HG02884 (cell line): Measurements from ENCODE around the gene OR7A5.
"Not testable (repeated sequence)": the region's sequence is repeated elsewhere in the genome, so short reads cannot be mapped to it uniquely, and the experiment has no call there.

Experiments used
- ATAC-seq: cut with Tn5 transposase; IDR thresholded peaks from one replicate; pipeline ENCODE4 v1.9.1; 2021; ENCODE audit warnings: mild to moderate bottlenecking, moderate library complexity; ENCODE audit not compliant: unreplicated experiment

OR7A5 gene

DNA sequence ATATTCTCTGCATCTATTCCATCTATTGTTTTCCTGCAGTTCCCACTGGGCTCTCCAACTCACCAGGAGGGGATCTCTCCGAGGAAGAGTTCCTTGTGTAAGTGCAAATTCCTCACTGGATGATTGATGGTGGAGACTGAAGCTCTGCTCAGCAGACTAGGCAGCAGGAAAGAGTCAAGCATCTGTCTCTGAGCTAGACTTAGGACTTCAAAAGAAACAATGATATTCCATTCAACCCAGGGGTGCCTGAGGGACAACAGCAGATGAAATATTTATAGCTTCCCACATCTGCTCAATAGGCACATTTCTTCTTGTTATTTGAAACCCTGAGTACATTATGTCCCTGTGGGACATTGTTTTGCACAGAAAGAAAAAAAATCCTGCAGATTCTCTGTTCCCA is at the start of gene OR7A5, which contains the start of gene OR7C1:
Gene OR7A5, minus strand, starts transcription at position 175 of the 400 bp plus-strand sequence. CDS start 6,944 bp downstream, outside the sequence.
Gene OR7C1, minus strand, starts transcription at position 175 of the 400 bp plus-strand sequence. CDS start 35,049 bp downstream, outside the sequence.
- no peak for ATAC-seq

DNA sequence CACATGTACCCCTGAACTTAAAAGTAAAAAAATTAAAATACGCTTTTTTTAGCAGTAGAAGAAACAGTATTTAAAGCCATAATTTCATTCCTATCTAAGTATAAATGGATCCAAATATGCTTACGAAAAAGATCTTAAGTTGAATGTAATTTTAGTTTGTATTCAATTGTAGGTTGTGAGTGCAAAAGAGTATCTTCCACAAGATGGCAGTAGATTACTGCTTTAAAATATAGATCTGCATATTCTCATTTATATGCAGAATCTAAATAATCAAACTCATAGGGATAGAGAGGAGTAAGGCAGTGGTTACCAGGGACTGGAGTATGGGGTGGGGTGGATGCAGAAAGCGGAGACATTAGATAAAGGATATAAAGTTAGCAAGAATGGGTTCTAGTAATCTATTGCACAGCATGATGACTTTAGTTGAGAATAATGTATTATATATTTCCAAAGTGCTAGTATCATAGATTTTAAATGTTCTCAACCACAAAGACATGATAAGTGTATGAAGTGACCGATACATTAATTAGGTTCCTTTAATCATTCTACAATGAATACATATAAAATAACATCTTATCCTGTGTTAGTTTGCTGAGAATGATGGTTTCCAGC is 36.7 kb upstream of the OR7A5 start:
- no peak for ATAC-seq

- ATAC-seq: no peak
These were observed 33.5 kb upstream of the OR7A5 start for GRCh38 chr19:14868497-14868896.

DNA sequence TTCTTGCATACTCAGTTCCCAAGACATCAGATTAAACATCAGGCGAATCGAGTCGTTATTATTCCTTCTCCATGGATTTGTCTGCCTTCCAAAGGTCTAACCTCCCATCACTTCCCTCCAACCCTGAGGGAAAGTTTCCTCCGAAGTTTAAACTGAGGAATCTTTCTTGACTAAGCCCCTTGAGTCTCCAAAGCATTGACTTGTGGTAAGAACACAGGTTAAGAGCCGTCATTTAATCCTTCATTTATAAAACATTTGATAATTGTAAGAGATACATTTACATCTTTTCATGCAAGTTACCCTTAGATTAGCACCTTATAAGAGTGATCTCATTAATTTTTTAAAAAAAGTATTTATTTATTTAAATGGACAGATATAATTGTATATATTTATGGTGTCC is 13.8 kb upstream of the OR7A5 start, which contains the start of gene OR7A10:
Gene OR7A10, minus strand, starts transcription at position 101 of the 400 bp plus-strand sequence. CDS start 7,045 bp downstream, outside the sequence.
- ATAC-seq: no peak

- ATAC-seq: no peak
These were observed 8.6 kb upstream of the OR7A5 start for GRCh38 chr19:14843578-14843977.

GRCh38 chr19:14843169-14843568 is 8.2 kb upstream of the OR7A5 start:
- ATAC-seq: no peak

DNA sequence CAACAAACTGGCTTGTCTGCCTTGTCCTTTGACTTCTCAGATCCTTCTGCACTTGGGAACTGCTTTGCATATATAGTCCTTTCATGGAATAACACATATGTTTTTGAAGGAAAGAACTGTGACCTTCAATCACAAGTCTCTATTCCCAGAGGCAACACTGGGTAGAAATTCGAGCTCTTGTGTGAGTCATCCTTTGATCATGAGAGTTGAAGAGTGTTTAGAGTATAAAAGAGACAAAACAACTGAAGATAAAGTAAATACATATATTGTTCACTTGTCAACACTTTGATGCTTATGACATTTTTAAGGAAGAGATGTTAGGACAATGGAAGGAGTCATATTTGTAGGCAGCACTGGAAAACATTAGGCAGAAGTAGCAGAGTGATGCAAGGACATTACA is 5.2 kb upstream of the OR7A5 start:
- no peak for ATAC-seq

GRCh38 chr19:14837391-14837790 is 2.4 kb upstream of the OR7A5 start:
- no peak for ATAC-seq

DNA sequence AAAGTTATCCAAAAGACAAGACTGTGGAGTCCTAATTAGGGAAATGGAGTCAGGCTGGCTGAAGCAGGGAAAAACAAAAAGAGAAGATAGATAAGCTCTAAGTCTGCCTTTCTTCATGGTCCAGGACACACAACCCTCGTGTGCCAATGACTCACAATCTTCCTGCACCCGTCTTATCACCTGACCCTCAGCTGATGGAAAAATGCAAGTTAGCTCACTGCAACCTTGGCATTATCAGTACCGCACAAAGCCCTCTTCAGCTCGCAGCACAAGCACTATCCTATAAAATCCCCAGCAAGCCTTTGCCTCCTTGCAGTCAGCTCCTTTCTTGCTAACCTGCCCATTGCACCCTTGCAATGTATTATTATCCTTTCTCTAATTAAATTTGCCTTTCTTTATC is 4.3 kb downstream of the OR7A5 start:
- no peak for ATAC-seq

GRCh38 chr19:14826006-14826405 is 9.0 kb downstream of the OR7A5 start:
- no peak for ATAC-seq

- no peak for ATAC-seq
These were observed 13.0 kb downstream of the OR7A5 start for GRCh38 chr19:14821937-14822336.

DNA sequence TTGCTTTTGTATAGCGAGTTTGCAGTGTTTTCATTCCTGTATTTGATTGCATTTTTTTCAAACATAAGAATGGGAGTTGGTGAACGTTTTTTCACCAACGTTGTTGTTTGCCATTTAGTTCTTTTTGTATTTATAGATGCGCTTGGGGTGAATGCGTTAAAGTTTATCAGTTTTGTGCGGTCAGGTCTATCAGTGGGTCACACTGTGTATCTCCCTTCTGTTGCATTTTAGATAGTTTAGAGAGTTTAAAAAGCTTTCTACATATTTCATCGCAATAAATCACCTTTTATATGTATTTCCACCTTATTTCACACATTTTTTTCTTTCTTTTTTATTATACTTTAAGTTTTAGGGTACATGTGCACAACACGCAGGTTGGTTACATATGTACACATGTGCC is 16.4 kb downstream of the OR7A5 start:
- no peak for ATAC-seq

GRCh38 chr19:14817052-14817451 is 17.9 kb downstream of the OR7A5 start:
- no peak for ATAC-seq

- no peak for ATAC-seq
These were observed 19.9 kb downstream of the OR7A5 start for GRCh38 chr19:14814982-14815652.

GRCh38 chr19:14809272-14810057 is 25.5 kb downstream of the OR7A5 start:
- no peak for ATAC-seq

DNA sequence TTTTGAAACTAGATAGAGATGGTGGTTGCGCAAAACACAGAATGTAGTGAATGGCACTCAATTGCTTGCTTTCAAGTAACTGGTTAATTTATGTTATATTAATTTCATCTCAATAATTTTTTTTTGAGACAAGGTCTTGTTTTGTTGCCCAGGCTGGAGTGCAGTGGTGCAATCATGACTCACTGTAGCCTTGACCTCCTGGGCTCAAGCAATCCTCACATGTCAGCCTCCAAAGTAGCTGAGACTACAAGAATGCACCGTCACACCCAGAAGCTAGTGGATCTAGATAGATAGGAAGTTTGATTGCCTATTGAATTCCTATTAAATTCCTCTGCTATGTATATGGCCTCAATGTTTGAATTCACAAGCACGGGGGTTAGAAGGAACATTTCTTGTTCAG is 30.2 kb downstream of the OR7A5 start:
- ATAC-seq: no peak

DNA sequence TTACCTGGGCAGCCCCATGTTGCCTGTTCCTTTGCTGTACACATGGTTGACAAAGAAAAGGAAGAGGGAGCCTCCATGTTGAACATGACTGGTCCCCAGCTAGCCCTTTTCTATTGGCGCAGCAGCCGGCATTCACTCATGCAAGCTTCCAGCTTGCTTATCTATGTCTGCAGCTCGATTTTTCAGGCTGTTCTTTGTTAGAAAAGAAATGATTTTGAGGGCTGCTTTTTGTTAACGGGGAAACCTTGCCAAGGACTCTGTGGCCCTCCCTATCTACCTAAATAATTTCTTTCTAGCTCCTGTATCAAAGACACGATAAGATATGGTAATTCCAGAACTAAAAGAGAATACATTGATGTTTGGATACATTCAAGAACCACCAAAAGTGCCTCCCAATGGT is 36.2 kb downstream of the OR7A5 start:
- ATAC-seq: no peak

DNA sequence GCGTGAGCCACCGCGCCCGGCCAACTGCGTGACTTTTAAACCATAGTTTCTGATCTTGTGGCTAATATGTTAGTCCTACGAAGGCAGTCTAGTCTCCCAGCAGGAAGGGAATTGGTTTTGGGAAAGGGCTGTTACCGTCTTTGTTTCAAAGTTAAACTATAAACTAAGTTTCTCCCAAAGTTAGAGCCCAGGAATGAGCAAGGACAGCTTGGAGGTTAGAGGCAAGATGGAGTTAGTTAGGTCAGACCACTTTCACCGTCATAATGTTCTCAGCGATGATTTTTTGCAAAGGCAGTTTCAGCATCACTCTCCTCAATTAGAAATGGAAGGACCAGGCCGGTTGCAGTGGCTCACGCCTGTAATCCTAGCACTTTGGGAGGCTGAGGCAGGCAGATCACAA is 39.0 kb downstream of the OR7A5 start:
- no peak for ATAC-seq

DNA sequence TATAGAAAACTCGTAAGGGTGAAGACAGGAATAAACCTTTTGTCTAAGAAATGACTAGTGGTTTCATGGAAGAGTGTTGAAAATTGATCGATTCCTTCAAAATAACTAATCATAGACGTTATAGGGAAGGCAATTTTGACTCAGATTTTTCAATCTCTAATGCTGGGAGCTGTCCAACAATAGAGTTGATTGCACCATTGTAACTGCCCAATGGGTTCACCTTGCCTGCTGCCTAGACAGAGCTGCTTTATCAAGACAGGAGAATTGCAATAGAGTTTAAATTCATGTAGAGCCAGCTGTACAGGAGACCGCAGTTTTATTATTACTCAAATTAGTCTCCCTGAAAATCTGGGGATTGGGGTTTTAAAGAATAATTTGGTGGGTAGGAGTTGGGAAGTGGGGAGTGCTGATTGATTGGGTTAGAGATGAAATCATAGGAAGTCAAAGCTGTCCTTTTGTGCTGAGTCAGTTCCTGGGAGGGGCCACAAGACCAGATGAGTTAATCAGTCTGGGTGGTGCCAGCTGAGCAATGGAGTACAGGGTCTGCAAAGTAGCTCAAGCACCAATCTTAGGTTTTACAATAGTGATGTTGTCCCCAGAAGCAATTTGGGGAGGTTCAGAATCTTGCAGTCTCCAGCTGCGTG is 39.8 kb downstream of the OR7A5 start:
- no peak for ATAC-seq

GRCh38 chr19:14792250-14792649 is 42.7 kb downstream of the OR7A5 start:
- ATAC-seq: not testable (repeated sequence)

GRCh38 chr19:14786421-14786851 is 48.5 kb downstream of the OR7A5 start:
- no peak for ATAC-seq
